A549 (cell line): ENCODE data around the gene APOBR. TPM values are rescaled to one million over a fixed set of nuclear protein-coding genes. Genes with fewer than 3 reads are reported as not detected.
A peak's percentile ranks its signal among the peaks of the same experiment; 100 is the strongest.

Experiments
- ATAC-seq, 2 experiments: fragments of 200-7000 bp in 1 of 2; fragments of >200 bp in 1 of 2; cut with Nextera tagmentation in 1 of 2; cut with Tn5 transposase in 1 of 2; 3 replicates each; pipeline versions ENCODE4 v1.8.0 to v1.9.1; 2018 to 2020; ENCODE audit warnings: mild to moderate bottlenecking in 1 of 2, moderate library complexity in 1 of 2
- CTCF ChIA-PET: fragments of 300-600 bp; sonication (Branson Sonifier 250); formaldehyde crosslinking; extraction: SDS; loops from one replicate; lab custom pipeline; 2021; ENCODE audit warnings: antibody characterized with exemption, inconsistent platforms; lab: Yijun Ruan, JAX
- POLR2A ChIA-PET: fragments of 350-600 bp; formaldehyde crosslinking; extraction: SDS; loops from one replicate; lab custom pipeline; 2021; ENCODE audit warnings: antibody characterized with exemption, inconsistent platforms; lab: Yijun Ruan, JAX
- DNase-seq, 2 experiments: peaks; one replicate each; pipeline versions ENCODE4 v3.0.0 to v3.0.0-alpha.2; 2011 to 2016; ENCODE audit warnings: low read depth in 1 of 2, low spot score in 1 of 2
- FAIRE-seq: peaks from 2 replicates; lab custom pipeline; 2011; peaks lifted over from hg19 to GRCh38; lab: Jason Lieb, UNC
- H3K27ac ChIP-seq, 2 experiments: fragments of >200 bp; sonication (Bioruptor Twin); formaldehyde crosslinking; 3 replicates each; pipeline ENCODE4 v1.5.1; 2016 to 2017
- H3K4me1 ChIP-seq: fragments of >200 bp; sonication (Bioruptor Twin); formaldehyde crosslinking; 3 replicates; pipeline ENCODE4 v1.6.1; 2016
- H3K4me2 ChIP-seq: fragments of >200 bp; sonication (Bioruptor Twin); formaldehyde crosslinking; 3 replicates; pipeline ENCODE4 v1.6.1; 2016
- H3K4me3 ChIP-seq: fragments of >200 bp; sonication (Bioruptor Twin); formaldehyde crosslinking; 3 replicates; pipeline ENCODE4 v1.5.1; 2016
- H3K9me3 ChIP-seq: fragments of >200 bp; sonication (Bioruptor Twin); formaldehyde crosslinking; 3 replicates; pipeline ENCODE4 v1.6.1; 2016
- CBX2 ChIP-seq: fragments of 200-600 bp; sonication (generic); IDR thresholded peaks from 2 replicates; pipeline ENCODE4 v1.6.1; 2016; ENCODE audit warnings: low read depth, mild to moderate bottlenecking, borderline replicate concordance
- CHD4 ChIP-seq: fragments of 200-600 bp; sonication (generic); IDR thresholded peaks from 2 replicates; pipeline ENCODE4 v1.6.1; 2016; ENCODE audit warnings: antibody characterized with exemption, mild to moderate bottlenecking, borderline replicate concordance
- FOSL2 ChIP-seq, 2 experiments: fragments of 450-650 bp in 1 of 2; fragments of >200 bp in 1 of 2; sonication (Bioruptor Twin) in 1 of 2; formaldehyde crosslinking; IDR thresholded peaks; 2 replicates each; pipeline versions ENCODE4 v1.5.0 to v1.6.1; 2016 to 2020; ENCODE audit warnings: mild to moderate bottlenecking in 1 of 2, moderate library complexity in 1 of 2
- FOXS1 ChIP-seq: fragments of 250-450 bp; sonication (Bioruptor Pico); IDR thresholded peaks from 2 replicates; pipeline ENCODE4 v1.5.0; 2020; ENCODE audit warnings: mild to moderate bottlenecking, moderate library complexity
- HOXB13 ChIP-seq: fragments of 250-450 bp; sonication (Bioruptor Pico); IDR thresholded peaks from 2 replicates; pipeline ENCODE4 v1.5.0; 2020; ENCODE audit warnings: low read depth, mild to moderate bottlenecking, moderate library complexity
- JUN ChIP-seq, 2 experiments: fragments of >200 bp; sonication (Bioruptor Twin); formaldehyde crosslinking; IDR thresholded peaks; 2 replicates in 1 of 2; 3 replicates in 1 of 2; pipeline ENCODE4 v1.6.1; 2016 to 2017
- JUNB ChIP-seq: fragments of >200 bp; sonication (Bioruptor Twin); formaldehyde crosslinking; IDR thresholded peaks from 2 replicates; pipeline ENCODE4 v1.6.1; 2016
- KDM1A ChIP-seq: fragments of 200-600 bp; sonication (generic); IDR thresholded peaks from 2 replicates; pipeline ENCODE4 v1.6.1; 2016; ENCODE audit warnings: low read depth, mild to moderate bottlenecking
- MAZ ChIP-seq: fragments of 150-350 bp; IDR thresholded peaks from 2 replicates; pipeline ENCODE4 v1.6.1; 2014; ENCODE audit warnings: antibody characterized with exemption, low read depth, low read length, borderline replicate concordance
- PHF8 ChIP-seq: fragments of 200-600 bp; sonication (generic); IDR thresholded peaks from 2 replicates; pipeline ENCODE4 v1.6.1; 2016; ENCODE audit warnings: low read depth, mild to moderate bottlenecking, antibody characterized with exemption, moderate library complexity, borderline replicate concordance
- POLR2A ChIP-seq: IDR thresholded peaks from 2 replicates; pipeline ENCODE4 v1.6.1; 2012; ENCODE audit warnings: mild to moderate bottlenecking, low read length
- POLR2AphosphoS2 ChIP-seq: conservative IDR thresholded peaks from 2 replicates; pipeline ENCODE4 v1.6.1; 2012; ENCODE audit warnings: low read length, improper control_type of control experiment, inconsistent platforms
- RARB ChIP-seq: fragments of 250-450 bp; sonication (Bioruptor Pico); IDR thresholded peaks from 2 replicates; pipeline ENCODE4 v1.8.0; 2021; ENCODE audit warnings: mild to moderate bottlenecking, moderate library complexity
- WGBS: methylation state at CpG from one replicate; pipeline ENCODE4 v1.1.6; 2017; ENCODE audit errors: missing lambda C conversion rate; 5-methylcytosine and 5-hydroxymethylcytosine counted together
- polyA plus RNA-seq, 4 experiments: library from polyadenylated mRNA; depleted of rRNA in 3 of 4; stranded (reverse); fragments of >200 nt; fragmentation: RNase III in 1 of 4; extraction: RNeasy Plus Mini Kit Qiagen cat#74134 plus additional on column Dnase treatment in 1 of 4; gene quantifications; 2 replicates in 3 of 4; 3 replicates in 1 of 4; pipeline ENCODE4 v1.2.3, GENCODE V29; 2011 to 2017
- TF ChIP-seq, protein P1 (sequence below): IDR thresholded peaks from 2 replicates; pipeline ENCODE4 v1.6.1; 2012
- TF ChIP-seq, protein P2 (sequence below): fragments of 250-450 bp; sonication (Bioruptor Pico); IDR thresholded peaks from 2 replicates; pipeline ENCODE4 v1.5.0; 2020; ENCODE audit warnings: low read depth, mild to moderate bottlenecking, moderate library complexity
- TF ChIP-seq, protein P3 (sequence below): fragments of 250-450 bp; sonication (Bioruptor Pico); IDR thresholded peaks from 2 replicates; pipeline ENCODE4 v1.5.0; 2021; ENCODE audit warnings: mild to moderate bottlenecking, moderate library complexity, borderline replicate concordance

APOBR gene
- polyA plus RNA-seq, 2 of the 4 experiments (the other 2 are of a cell fraction), result 0.01 to 0.08 TPM

DNA sequence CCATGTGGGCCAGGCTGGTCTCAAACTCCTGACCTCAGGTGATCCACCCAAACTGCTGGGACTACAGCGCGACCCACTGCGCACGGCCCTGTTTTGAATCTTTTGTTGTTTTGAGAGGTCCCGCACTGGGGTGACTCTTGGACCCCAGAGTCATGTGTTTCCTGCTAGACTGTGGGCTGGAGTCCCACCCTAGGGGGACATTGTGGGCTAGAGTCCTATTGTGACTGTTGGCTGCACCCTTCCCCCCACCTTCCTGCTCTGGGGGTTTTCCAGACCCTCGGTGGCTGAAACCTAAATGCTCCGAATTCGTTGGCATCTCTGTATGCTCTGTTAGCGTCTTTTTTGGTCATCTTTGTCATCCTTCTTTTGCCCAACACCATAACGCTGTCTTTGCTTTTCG, 28.3 kb downstream of the APOBR start:
- H3K27ac ChIP-seq, result no peak overlapping the region
- no peak overlapping the region for H3K4me3 ChIP-seq
- DNase-seq (no peak), FAIRE-seq (no peak), ATAC-seq (no peak)
- WGBS, result 86% methylated on average over 11 of the region's 11 CpGs
- H3K4me1 ChIP-seq, result peaks cover 18% of the 10 kb centered on the region; the same call in 2 of the 3 replicates
- ChIA-PET CTCF (no interaction called here), POLR2A (no interaction called here)
- TF ChIP-seq FOXS1 (no peak), POLR2A (no peak), CBX2 (no peak), FOSL2 (IDR thresholded peaks at IDR 0.05) (no peak), FOSL2 (CRISPR knock-in tag; IDR thresholded peaks at IDR 0.05) (no peak), RARB (CRISPR knock-in tag) (no peak), POLR2AphosphoS2 (no peak), PHF8 (no peak)
- TF ChIP-seq, protein P1, sequence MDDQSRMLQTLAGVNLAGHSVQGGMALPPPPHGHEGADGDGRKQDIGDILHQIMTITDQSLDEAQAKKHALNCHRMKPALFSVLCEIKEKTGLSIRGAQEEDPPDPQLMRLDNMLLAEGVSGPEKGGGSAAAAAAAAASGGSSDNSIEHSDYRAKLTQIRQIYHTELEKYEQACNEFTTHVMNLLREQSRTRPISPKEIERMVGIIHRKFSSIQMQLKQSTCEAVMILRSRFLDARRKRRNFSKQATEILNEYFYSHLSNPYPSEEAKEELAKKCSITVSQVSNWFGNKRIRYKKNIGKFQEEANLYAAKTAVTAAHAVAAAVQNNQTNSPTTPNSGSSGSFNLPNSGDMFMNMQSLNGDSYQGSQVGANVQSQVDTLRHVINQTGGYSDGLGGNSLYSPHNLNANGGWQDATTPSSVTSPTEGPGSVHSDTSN, result no peak
- TF ChIP-seq, protein P2, sequence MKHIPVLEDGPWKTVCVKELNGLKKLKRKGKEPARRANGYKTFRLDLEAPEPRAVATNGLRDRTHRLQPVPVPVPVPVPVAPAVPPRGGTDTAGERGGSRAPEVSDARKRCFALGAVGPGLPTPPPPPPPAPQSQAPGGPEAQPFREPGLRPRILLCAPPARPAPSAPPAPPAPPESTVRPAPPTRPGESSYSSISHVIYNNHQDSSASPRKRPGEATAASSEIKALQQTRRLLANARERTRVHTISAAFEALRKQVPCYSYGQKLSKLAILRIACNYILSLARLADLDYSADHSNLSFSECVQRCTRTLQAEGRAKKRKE (CRISPR knock-in tag), result no peak
- TF ChIP-seq, protein P3, sequence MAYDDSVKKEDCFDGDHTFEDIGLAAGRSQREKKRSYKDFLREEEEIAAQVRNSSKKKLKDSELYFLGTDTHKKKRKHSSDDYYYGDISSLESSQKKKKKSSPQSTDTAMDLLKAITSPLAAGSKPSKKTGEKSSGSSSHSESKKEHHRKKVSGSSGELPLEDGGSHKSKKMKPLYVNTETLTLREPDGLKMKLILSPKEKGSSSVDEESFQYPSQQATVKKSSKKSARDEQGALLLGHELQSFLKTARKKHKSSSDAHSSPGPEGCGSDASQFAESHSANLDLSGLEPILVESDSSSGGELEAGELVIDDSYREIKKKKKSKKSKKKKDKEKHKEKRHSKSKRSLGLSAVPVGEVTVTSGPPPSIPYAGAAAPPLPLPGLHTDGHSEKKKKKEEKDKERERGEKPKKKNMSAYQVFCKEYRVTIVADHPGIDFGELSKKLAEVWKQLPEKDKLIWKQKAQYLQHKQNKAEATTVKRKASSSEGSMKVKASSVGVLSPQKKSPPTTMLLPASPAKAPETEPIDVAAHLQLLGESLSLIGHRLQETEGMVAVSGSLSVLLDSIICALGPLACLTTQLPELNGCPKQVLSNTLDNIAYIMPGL, result no peak
- no peaks in the 10 kb centered on the region for H3K9me3 ChIP-seq
- H3K4me2 ChIP-seq, result no peak overlapping the region

DNA sequence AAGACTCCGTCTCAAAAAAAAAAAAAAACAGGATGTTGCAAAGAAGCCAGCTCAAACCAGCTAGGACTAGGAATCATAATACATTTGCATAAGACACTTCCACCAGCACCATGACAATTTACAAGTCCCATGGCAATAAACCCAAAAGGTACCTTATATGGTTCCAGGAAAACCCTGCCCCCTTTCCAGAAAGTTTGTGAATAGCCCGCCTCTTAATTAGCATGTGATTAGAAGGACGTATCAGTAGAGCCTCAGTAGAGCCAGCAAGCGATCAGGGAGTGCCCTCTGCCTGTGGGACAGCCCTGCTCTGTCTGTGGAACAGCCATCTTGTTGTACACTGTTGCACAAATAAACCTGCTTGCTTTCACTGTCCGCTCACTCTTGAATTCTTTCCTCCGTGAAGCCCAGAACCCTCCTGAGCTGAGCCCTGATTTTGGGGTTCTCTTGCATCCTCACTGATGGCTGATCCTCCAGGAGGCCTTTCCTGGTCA, 30.3 kb downstream of the APOBR start:
- Histone ChIP-seq H3K27ac (no peak overlapping the region), H3K4me1 (peaks cover 18% of the 10 kb centered on the region; the same call in 2 of the 3 replicates), H3K4me2 (no peak overlapping the region), H3K4me3 (no peak overlapping the region), H3K9me3 (no peaks in the 10 kb centered on the region)
- ATAC-seq (peak; percentile 47 to 60; a peak in 3 of 6 replicates), DNase-seq (no peak), FAIRE-seq (no peak)
- ChIA-PET POLR2A (no interaction called here), CTCF (interaction anchor here (1.6 kb wide), 1 partner anchor 10 kb away, joined by 4 read pairs; no protein-coding TSS in a partner anchor)
- TF ChIP-seq JUN (IDR thresholded peaks at IDR 0.05) (no peak), KDM1A (no peak), MAZ (no peak), RARB (CRISPR knock-in tag) (no peak), HOXB13 (CRISPR knock-in tag) (no peak), CHD4 (no peak), JUNB (no peak)
- TF ChIP-seq, protein P1, result no peak
- 84% methylated on average over 6 of the region's 6 CpGs for WGBS
